Gastrocnemius medialis (tissue), 4 donors: ENCODE measurements around the gene PTMS. TPM values are rescaled to one million over a fixed set of nuclear protein-coding genes. Genes with fewer than 3 reads are reported as not detected.

Experiments used
- ATAC-seq, 2 donors: fragments of 150-250 bp; one replicate each; pipeline ENCODE4 v1.9.1; 2016
- DNase-seq, 2 donors: peaks; one replicate each; pipeline ENCODE4 v3.0.0-alpha.2; 2019
- H3K27ac ChIP-seq, 4 donors: fragments of 200-600 bp; sonication (generic); 1 replicate in 1 of 4; 2 replicates in 3 of 4; pipeline ENCODE4 v1.5.1; 2016 to 2018; ENCODE audit warnings: mild to moderate bottlenecking in 2 of 4, moderate library complexity in 1 of 4
- H3K27me3 ChIP-seq, 3 donors: fragments of 200-600 bp; sonication (generic) in 2 of 3; 1 replicate in 1 of 3; 2 replicates in 2 of 3; pipeline versions ENCODE4 v1.5.1 to v1.6.0; 2016 to 2019; ENCODE audit warnings: mild to moderate bottlenecking in 1 of 3, moderate library complexity in 1 of 3
- H3K36me3 ChIP-seq, 2 donors: fragments of 200-600 bp; sonication (generic) in 1 of 2; one replicate each; pipeline ENCODE4 v1.5.1; 2017 to 2018
- H3K4me1 ChIP-seq, 2 donors: fragments of 200-600 bp; sonication (generic) in 1 of 2; one replicate each; pipeline ENCODE4 v1.5.1; 2016 to 2017; ENCODE audit warnings: mild to moderate bottlenecking in 2 of 2
- H3K4me3 ChIP-seq, 4 donors: fragments of 200-600 bp; sonication (generic) in 3 of 4; 1 replicate in 1 of 4; 2 replicates in 3 of 4; pipeline ENCODE4 v1.5.1; 2016 to 2019; ENCODE audit warnings: mild to moderate bottlenecking in 2 of 4
- H3K9me3 ChIP-seq, 3 donors: fragments of 200-600 bp; sonication (generic) in 2 of 3; 1 replicate in 1 of 3; 2 replicates in 2 of 3; pipeline ENCODE4 v1.5.1; 2016 to 2019
- POLR2A ChIP-seq, 2 donors: fragments of 450-650 bp; IDR thresholded peaks; one replicate each; pipeline ENCODE4 v1.6.1; 2017; ENCODE audit warnings: antibody characterized with exemption in 2 of 2, mild to moderate bottlenecking in 2 of 2, moderate library complexity in 2 of 2
- in situ Hi-C, 4 donors: fragments of 200-750 bp; cut with MboI; loops; one replicate each; pipeline versions ENCODE4 v1.15.0 to v1.8.0; 2017; ENCODE audit warnings: low sequenced_read_pairs in 4 of 4
- intact Hi-C: fragments of 100-400 bp; cut with DNase I; formaldehyde crosslinking; loops from one replicate; pipeline ENCODE4 v1.15.1; 2023; ENCODE audit warnings: low total_unique reads
- total RNA-seq, 4 donors: library from RNA; depleted of rRNA; stranded (reverse); fragments of >200 nt; gene quantifications; one replicate each; pipeline versions ENCODE4 v1.1.0 to v1.2.3, GENCODE V29; 2016
- TF ChIP-seq, protein P1 (sequence below), 5 experiments: fragments of 450-650 bp in 3 of 5; fragments of 200-600 bp in 2 of 5; sonication (generic) in 2 of 5; IDR thresholded peaks in 4 of 5; conservative IDR thresholded peaks in 1 of 5; 1 replicate in 4 of 5; 2 replicates in 1 of 5; pipeline ENCODE4 v1.5.1; 2016 to 2019; ENCODE audit warnings: antibody characterized with exemption in 5 of 5, mild to moderate bottlenecking in 3 of 5, moderate library complexity in 3 of 5

PTMS gene
- total RNA-seq, 4 donors from 2014 or later, result 15.0 to 40.4 (median 31.5) TPM

DNA sequence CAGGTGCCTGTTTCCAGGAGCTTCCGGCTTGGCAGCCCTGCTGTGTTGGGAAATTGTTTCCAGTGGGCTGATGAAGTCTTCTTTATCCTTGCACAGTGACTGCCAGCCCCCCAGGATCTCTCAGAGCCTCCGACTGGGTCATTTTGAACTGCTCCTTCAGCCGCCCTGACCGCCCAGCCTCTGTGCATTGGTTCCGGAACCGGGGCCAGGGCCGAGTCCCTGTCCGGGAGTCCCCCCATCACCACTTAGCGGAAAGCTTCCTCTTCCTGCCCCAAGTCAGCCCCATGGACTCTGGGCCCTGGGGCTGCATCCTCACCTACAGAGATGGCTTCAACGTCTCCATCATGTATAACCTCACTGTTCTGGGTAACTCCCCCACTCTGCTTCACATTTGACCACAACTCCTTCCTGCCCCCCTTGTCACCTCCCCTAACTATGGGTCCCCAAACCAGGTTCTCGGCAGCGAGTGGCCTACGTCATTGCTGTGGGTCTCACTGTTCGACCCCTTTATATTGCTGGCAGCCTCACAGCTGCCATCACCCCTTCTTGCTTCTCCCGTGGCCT is 8.4 kb downstream of the PTMS start:
- Histone ChIP-seq H3K9me3 (no peaks in the 10 kb centered on the region), H3K36me3 (no peaks in the 10 kb centered on the region), H3K27me3 (no peaks in the 10 kb centered on the region), H3K27ac (no peak overlapping the region), H3K4me1 (peaks cover 9 to 10% of the 10 kb centered on the region in 2 donors), H3K4me3 (no peak overlapping the region)
- ATAC-seq, result no peak
- DNase-seq, result no peak
- in situ Hi-C loops, result no loop called here
- intact Hi-C loops, result no loop called here
- TF ChIP-seq, protein P1, sequence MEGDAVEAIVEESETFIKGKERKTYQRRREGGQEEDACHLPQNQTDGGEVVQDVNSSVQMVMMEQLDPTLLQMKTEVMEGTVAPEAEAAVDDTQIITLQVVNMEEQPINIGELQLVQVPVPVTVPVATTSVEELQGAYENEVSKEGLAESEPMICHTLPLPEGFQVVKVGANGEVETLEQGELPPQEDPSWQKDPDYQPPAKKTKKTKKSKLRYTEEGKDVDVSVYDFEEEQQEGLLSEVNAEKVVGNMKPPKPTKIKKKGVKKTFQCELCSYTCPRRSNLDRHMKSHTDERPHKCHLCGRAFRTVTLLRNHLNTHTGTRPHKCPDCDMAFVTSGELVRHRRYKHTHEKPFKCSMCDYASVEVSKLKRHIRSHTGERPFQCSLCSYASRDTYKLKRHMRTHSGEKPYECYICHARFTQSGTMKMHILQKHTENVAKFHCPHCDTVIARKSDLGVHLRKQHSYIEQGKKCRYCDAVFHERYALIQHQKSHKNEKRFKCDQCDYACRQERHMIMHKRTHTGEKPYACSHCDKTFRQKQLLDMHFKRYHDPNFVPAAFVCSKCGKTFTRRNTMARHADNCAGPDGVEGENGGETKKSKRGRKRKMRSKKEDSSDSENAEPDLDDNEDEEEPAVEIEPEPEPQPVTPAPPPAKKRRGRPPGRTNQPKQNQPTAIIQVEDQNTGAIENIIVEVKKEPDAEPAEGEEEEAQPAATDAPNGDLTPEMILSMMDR (IDR thresholded peaks at IDR 0.05 in 4 of 5, conservative IDR thresholded peaks at IDR 0.05 in 1 of 5), result no peak
- no peak for TF ChIP-seq POLR2A (IDR thresholded peaks at IDR 0.05)

DNA sequence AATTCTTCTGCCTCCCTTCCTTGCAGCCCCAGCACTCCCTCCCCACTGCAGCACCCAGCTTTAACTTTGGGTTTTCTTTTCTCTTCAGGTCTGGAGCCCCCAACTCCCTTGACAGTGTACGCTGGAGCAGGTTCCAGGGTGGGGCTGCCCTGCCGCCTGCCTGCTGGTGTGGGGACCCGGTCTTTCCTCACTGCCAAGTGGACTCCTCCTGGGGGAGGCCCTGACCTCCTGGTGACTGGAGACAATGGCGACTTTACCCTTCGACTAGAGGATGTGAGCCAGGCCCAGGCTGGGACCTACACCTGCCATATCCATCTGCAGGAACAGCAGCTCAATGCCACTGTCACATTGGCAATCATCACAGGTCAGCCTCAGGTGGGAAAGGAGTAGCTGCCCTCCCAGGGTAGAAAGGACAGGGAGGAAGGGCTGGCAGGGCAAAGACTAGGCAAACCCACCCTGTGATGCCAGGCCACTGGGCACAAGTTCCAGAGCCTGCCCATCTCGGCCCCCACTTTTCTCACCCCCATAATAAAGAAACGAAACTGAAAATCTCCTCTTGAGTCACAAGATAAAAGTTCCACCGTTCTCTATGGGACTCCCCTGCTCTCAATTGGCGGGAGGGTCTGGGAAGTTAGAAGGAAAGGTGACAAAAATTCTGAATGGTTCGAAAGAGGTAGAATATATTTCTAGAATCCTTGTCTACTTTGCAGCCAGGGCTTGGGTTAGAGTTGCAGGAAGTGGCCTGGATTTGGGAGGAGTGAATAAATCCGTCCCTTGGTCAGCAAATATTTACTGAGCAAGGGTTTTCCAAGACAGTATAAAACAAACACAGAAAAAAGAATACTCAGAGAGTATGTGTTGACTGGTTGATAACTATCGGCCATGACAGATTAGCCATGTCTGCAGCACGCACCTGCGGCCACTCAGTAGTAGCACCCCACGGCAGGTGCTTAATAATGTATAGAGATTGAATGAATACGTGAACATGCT is 9.3 kb downstream of the PTMS start:
- H3K27ac ChIP-seq, result no peak overlapping the region
- DNase-seq, result no peak
- in situ Hi-C loops (no loop called here), intact Hi-C loops (no loop called here)
- no peak for ATAC-seq
- H3K9me3 ChIP-seq, result no peaks in the 10 kb centered on the region
- no peaks in the 10 kb centered on the region for H3K27me3 ChIP-seq
- H3K4me1 ChIP-seq, result peaks cover 9 to 10% of the 10 kb centered on the region in 2 donors
- H3K36me3 ChIP-seq, result no peaks in the 10 kb centered on the region
- TF ChIP-seq, protein P1 (IDR thresholded peaks at IDR 0.05 in 4 of 5, conservative IDR thresholded peaks at IDR 0.05 in 1 of 5), result no peak
- no peak for TF ChIP-seq POLR2A (IDR thresholded peaks at IDR 0.05)
- H3K4me3 ChIP-seq, result no peak overlapping the region

DNA sequence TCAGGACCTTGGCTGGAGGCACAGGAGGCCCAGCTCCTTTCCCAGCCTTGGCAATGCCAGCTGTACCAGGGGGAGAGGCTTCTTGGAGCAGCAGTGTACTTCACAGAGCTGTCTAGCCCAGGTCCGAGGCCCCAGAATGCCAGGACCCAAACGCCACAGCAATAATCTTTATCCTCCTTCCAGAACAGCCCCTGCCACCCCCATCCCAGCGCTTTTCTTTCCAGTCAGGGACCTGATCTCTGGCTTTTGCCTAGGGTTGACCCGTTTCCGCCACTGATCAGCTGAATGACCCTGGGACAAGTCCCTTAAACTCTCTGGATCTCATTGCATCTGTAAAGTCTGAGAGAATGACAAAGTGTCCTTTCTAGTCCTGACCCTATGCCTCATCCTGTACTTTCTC is 11.2 kb downstream of the PTMS start:
- no peak overlapping the region for H3K4me3 ChIP-seq
- TF ChIP-seq, protein P1 (IDR thresholded peaks at IDR 0.05 in 4 of 5, conservative IDR thresholded peaks at IDR 0.05 in 1 of 5), result no peak
- no peak for TF ChIP-seq POLR2A (IDR thresholded peaks at IDR 0.05)
- in situ Hi-C loops (no loop called here), intact Hi-C loops (no loop called here)
- DNase-seq (no peak), ATAC-seq (no peak)
- H3K27ac ChIP-seq, result peak overlapping the region in 1 of 4 donors; percentile 73
- H3K9me3 ChIP-seq, result no peaks in the 10 kb centered on the region
- no peaks in the 10 kb centered on the region for H3K36me3 ChIP-seq
- no peaks in the 10 kb centered on the region for H3K27me3 ChIP-seq
- peaks cover 9 to 10% of the 10 kb centered on the region in 2 donors for H3K4me1 ChIP-seq

DNA sequence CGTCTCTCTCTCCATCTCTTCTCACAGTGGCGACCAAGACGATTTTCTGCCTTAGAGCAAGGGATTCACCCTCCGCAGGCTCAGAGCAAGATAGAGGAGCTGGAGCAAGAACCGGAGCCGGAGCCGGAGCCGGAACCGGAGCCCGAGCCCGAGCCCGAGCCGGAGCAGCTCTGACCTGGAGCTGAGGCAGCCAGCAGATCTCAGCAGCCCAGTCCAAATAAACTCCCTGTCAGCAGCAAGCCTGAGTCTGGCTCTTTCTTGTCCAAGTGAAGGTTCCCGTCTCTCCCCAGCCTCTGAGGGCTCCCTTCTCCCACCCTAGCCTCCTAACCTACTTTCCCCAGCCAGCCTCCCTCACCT is 12.0 kb downstream of the PTMS start:
- intact Hi-C loops (loop anchor here (2.0 kb wide), 1 partner anchor 49 kb away; no protein-coding TSS in a partner anchor), in situ Hi-C loops (no loop called here)
- no peaks in the 10 kb centered on the region for H3K9me3 ChIP-seq
- TF ChIP-seq, protein P1 (IDR thresholded peaks at IDR 0.05 in 4 of 5, conservative IDR thresholded peaks at IDR 0.05 in 1 of 5), result no peak
- no peak for TF ChIP-seq POLR2A (IDR thresholded peaks at IDR 0.05)
- DNase-seq, result no peak
- H3K27ac ChIP-seq, result peak overlapping the region; percentile 59 to 73 (median 68)
- H3K27me3 ChIP-seq, result no peaks in the 10 kb centered on the region
- peaks cover 9 to 10% of the 10 kb centered on the region in 2 donors for H3K4me1 ChIP-seq
- ATAC-seq, result peak; percentile 41 to 47
- no peaks in the 10 kb centered on the region for H3K36me3 ChIP-seq
- peak overlapping the region; percentile 37 to 65 (median 54) for H3K4me3 ChIP-seq
